Neuronal stem cell (in vitro differentiated cells): Measurements from ENCODE around the gene ZNF883.

Experiments used
- DNase-seq: peaks from one replicate; pipeline ENCODE4 v3.0.0-alpha.2; 2013; ENCODE audit warnings: low spot score
- H2AFZ ChIP-seq: one replicate; pipeline ENCODE4 v1.6.1; 2013; ENCODE audit warnings: mild to moderate bottlenecking, low read length, inconsistent platforms
- H2AK5ac ChIP-seq: 2 replicates; pipeline ENCODE4 v1.6.1; 2013; ENCODE audit warnings: low read depth, mild to moderate bottlenecking, inconsistent platforms, low read length, moderate library complexity, mixed read lengths
- H2BK120ac ChIP-seq: 2 replicates; pipeline ENCODE4 v1.6.1; 2013; ENCODE audit warnings: low read depth, mild to moderate bottlenecking, inconsistent platforms, low read length, moderate library complexity, mixed read lengths
- H2BK12ac ChIP-seq: one replicate; pipeline ENCODE4 v1.6.1; 2013; ENCODE audit warnings: low read length, inconsistent platforms
- H2BK15ac ChIP-seq: 2 replicates; pipeline ENCODE4 v1.6.1; 2013; ENCODE audit warnings: mild to moderate bottlenecking, low read length, inconsistent platforms, mixed read lengths
- H2BK5ac ChIP-seq: one replicate; pipeline ENCODE4 v1.6.1; 2013; ENCODE audit warnings: inconsistent platforms, mild to moderate bottlenecking, low read length, moderate library complexity
- H3K14ac ChIP-seq: one replicate; pipeline ENCODE4 v1.6.1; 2013; ENCODE audit warnings: low read length, inconsistent platforms
- H3K18ac ChIP-seq: 2 replicates; pipeline ENCODE4 v1.6.1; 2013; ENCODE audit warnings: low read length, inconsistent platforms
- H3K23ac ChIP-seq: 2 replicates; pipeline ENCODE4 v1.6.1; 2013; ENCODE audit warnings: low read depth, mild to moderate bottlenecking, mixed read lengths, low read length, inconsistent platforms; ENCODE audit not compliant: poor library complexity
- H3K27ac ChIP-seq: replicated peaks from 3 replicates; pipeline ENCODE4 v1.5.1; 2013; ENCODE audit warnings: low read length, inconsistent platforms
- H3K27me3 ChIP-seq, 3 experiments: 2 replicates each; pipeline ENCODE4 v1.6.1; 2013; ENCODE audit warnings: low read length in 3 of 3, mild to moderate bottlenecking in 2 of 3, inconsistent platforms in 1 of 3, low read depth in 1 of 3, mixed read lengths in 1 of 3, moderate library complexity in 1 of 3; ENCODE audit not compliant: control insufficient read depth in 3 of 3, insufficient read depth in 3 of 3
- H3K36me3 ChIP-seq, 2 donors: replicated peaks in 1 of 2; 2 replicates each; pipeline ENCODE4 v1.6.1; 2013; ENCODE audit warnings: low read length in 2 of 2; ENCODE audit not compliant: control insufficient read depth in 2 of 2, insufficient read depth in 2 of 2
- H3K4ac ChIP-seq: 2 replicates; pipeline ENCODE4 v1.6.1; 2013; ENCODE audit warnings: inconsistent platforms, mild to moderate bottlenecking, low read length, moderate library complexity
- H3K4me1 ChIP-seq, 2 donors: 1 replicate in 1 of 2; 2 replicates in 1 of 2; pipeline ENCODE4 v1.6.1; 2013; ENCODE audit warnings: low read length in 2 of 2, low read depth in 1 of 2; ENCODE audit not compliant: control insufficient read depth in 2 of 2, insufficient read depth in 1 of 2
- H3K4me2 ChIP-seq: one replicate; pipeline ENCODE4 v1.6.1; 2013; ENCODE audit warnings: mild to moderate bottlenecking, low read length, inconsistent platforms; ENCODE audit not compliant: insufficient read depth, poor library complexity, severe bottlenecking
- H3K4me3 ChIP-seq, 2 donors: 2 replicates each; pipeline ENCODE4 v1.5.1; 2013; ENCODE audit warnings: low read length in 2 of 2, mild to moderate bottlenecking in 2 of 2, inconsistent platforms in 1 of 2, moderate library complexity in 1 of 2
- H3K79me1 ChIP-seq: one replicate; pipeline ENCODE4 v1.6.1; 2013; ENCODE audit warnings: low read depth, mild to moderate bottlenecking, inconsistent platforms, low read length, moderate library complexity
- H3K9ac ChIP-seq: one replicate; pipeline ENCODE4 v1.6.1; 2013; ENCODE audit warnings: mild to moderate bottlenecking, low read depth, low read length, inconsistent platforms; ENCODE audit not compliant: poor library complexity
- H3K9me3 ChIP-seq, 2 donors: replicated peaks in 1 of 2; 2 replicates each; pipeline versions ENCODE3 to v1.6.1; 2013; ENCODE audit warnings: low read length in 2 of 2, mild to moderate bottlenecking in 2 of 2, inconsistent platforms in 1 of 2, low read depth in 1 of 2, mixed read lengths in 1 of 2, moderate library complexity in 1 of 2; ENCODE audit not compliant: control insufficient read depth in 2 of 2, insufficient read depth in 1 of 2
- H4K8ac ChIP-seq: one replicate; pipeline ENCODE4 v1.6.1; 2013; ENCODE audit warnings: low read depth, mild to moderate bottlenecking, inconsistent platforms, low read length, moderate library complexity
- H4K91ac ChIP-seq: one replicate; pipeline ENCODE4 v1.6.1; 2013; ENCODE audit warnings: low read length, low read depth, mild to moderate bottlenecking, inconsistent platforms; ENCODE audit not compliant: poor library complexity
- WGBS, 2 donors: extraction: QIAGEN DNeasy Blood & Tissue Kit; methylation state at CpG; one replicate each; pipeline ENCODE4 v1.1.7; 2013; ENCODE audit warnings: missing lambda C conversion rate in 2 of 2, mixed read lengths in 1 of 2; ENCODE audit not compliant: insufficient read length in 2 of 2, insufficient replicate concordance in 1 of 2; ENCODE audit errors: extremely low coverage in 2 of 2; 5-methylcytosine and 5-hydroxymethylcytosine counted together

ZNF883 gene

GRCh38 chr9:112912636-112913035, 99.4 kb downstream of the ZNF883 start:
- Histone ChIP-seq H2BK12ac (no peak overlapping the region), H3K14ac (no peak overlapping the region), H3K4ac (no peak overlapping the region), H4K91ac (no peak overlapping the region), H2BK120ac (no peak overlapping the region), H3K27me3 (peaks cover 0 to 7% (median 0%) of the 10 kb centered on the region in 3 experiments), H3K4me2 (no peak overlapping the region), H3K9ac (no peak overlapping the region), H3K79me1 (no peaks in the 10 kb centered on the region), H4K8ac (no peak overlapping the region), H2BK5ac (no peak overlapping the region), H3K9me3 (peaks cover 0 to 2% of the 10 kb centered on the region in 2 donors), H3K18ac (no peak overlapping the region), H3K4me3 (no peak overlapping the region), H2BK15ac (no peak overlapping the region), H3K27ac (no peak overlapping the region), H3K4me1 (no peaks in the 10 kb centered on the region), H2AK5ac (no peak overlapping the region), H2AFZ (no peak overlapping the region), H3K23ac (no peak overlapping the region), H3K36me3 (no peaks in the 10 kb centered on the region)
- no peak for DNase-seq
- no CpG with 5 or more reads among the region's 3 CpGs for WGBS, 2 donors

GRCh38 chr9:112911736-112912135, 100.3 kb downstream of the ZNF883 start:
- H3K36me3 ChIP-seq: no peaks in the 10 kb centered on the region
- DNase-seq: no peak
- WGBS, 2 donors: no CpG with 5 or more reads among the region's 2 CpGs

More at GRCh38 chr9:112911736-112912135, 100.3 kb downstream of the ZNF883 start:
- peaks cover 0 to 2% of the 10 kb centered on the region in 2 donors for H3K9me3 ChIP-seq
- no peak overlapping the region for H3K9ac ChIP-seq
- no peak overlapping the region for H3K4me2 ChIP-seq
- no peak overlapping the region for H4K8ac ChIP-seq
- no peak overlapping the region for H4K91ac ChIP-seq
- no peak overlapping the region for H2BK15ac ChIP-seq
- no peak overlapping the region for H3K23ac ChIP-seq
- no peak overlapping the region for H3K14ac ChIP-seq
- H2AFZ ChIP-seq: no peak overlapping the region
- no peak overlapping the region for H2BK12ac ChIP-seq
- no peaks in the 10 kb centered on the region for H3K79me1 ChIP-seq
- H3K27me3 ChIP-seq: peaks cover 0 to 7% (median 0%) of the 10 kb centered on the region in 3 experiments
- H3K4ac ChIP-seq: no peak overlapping the region
- no peak overlapping the region for H2BK5ac ChIP-seq
- no peak overlapping the region for H2BK120ac ChIP-seq
- H2AK5ac ChIP-seq: no peak overlapping the region
- no peak overlapping the region for H3K18ac ChIP-seq
- H3K4me3 ChIP-seq: no peak overlapping the region
- no peaks in the 10 kb centered on the region for H3K4me1 ChIP-seq
- no peak overlapping the region for H3K27ac ChIP-seq
